Neural cell (in vitro differentiated cells): Measurements from ENCODE around the gene CPSF3.

Experiments
- EP300 ChIP-seq: fragments of 450-650 bp; conservative IDR thresholded peaks from 2 replicates; pipeline ENCODE4 v1.6.1; 2014; ENCODE audit warnings: antibody characterized with exemption, mild to moderate bottlenecking, moderate library complexity; ENCODE audit not compliant: poor library complexity, severe bottlenecking
- EZH2 ChIP-seq: fragments of 200-600, 300-800 bp; shearing (Covaris generic), sonication (generic); IDR thresholded peaks from 2 replicates; pipeline ENCODE4 v1.6.1; 2014; ENCODE audit warnings: antibody characterized with exemption, low read length, borderline replicate concordance, mild to moderate bottlenecking; ENCODE audit not compliant: insufficient read depth, poor library complexity, severe bottlenecking
- MXI1 ChIP-seq: fragments of 450-650 bp; conservative IDR thresholded peaks from 2 replicates; pipeline ENCODE4 v1.6.1; 2014; ENCODE audit warnings: antibody characterized with exemption, mild to moderate bottlenecking; ENCODE audit not compliant: poor library complexity, severe bottlenecking
- POLR2AphosphoS5 ChIP-seq: IDR thresholded peaks from 2 replicates; pipeline ENCODE4 v1.6.1; 2012
- REST ChIP-seq: IDR thresholded peaks from 2 replicates; pipeline ENCODE4 v1.6.1; 2012; ENCODE audit warnings: borderline replicate concordance
- SMC3 ChIP-seq: fragments of 450-650 bp; conservative IDR thresholded peaks from 2 replicates; pipeline ENCODE4 v1.6.1; 2014; ENCODE audit warnings: antibody characterized with exemption, mild to moderate bottlenecking, moderate library complexity; ENCODE audit not compliant: poor library complexity
- TAF1 ChIP-seq: IDR thresholded peaks from 2 replicates; pipeline ENCODE4 v1.6.1; 2012; ENCODE audit warnings: low read depth
- TF ChIP-seq, protein P1 (sequence below): fragments of 450-650 bp; IDR thresholded peaks from 2 replicates; pipeline ENCODE4 v1.5.1; 2014; ENCODE audit warnings: antibody characterized with exemption, mild to moderate bottlenecking, moderate library complexity; ENCODE audit not compliant: poor library complexity, severe bottlenecking

DNA sequence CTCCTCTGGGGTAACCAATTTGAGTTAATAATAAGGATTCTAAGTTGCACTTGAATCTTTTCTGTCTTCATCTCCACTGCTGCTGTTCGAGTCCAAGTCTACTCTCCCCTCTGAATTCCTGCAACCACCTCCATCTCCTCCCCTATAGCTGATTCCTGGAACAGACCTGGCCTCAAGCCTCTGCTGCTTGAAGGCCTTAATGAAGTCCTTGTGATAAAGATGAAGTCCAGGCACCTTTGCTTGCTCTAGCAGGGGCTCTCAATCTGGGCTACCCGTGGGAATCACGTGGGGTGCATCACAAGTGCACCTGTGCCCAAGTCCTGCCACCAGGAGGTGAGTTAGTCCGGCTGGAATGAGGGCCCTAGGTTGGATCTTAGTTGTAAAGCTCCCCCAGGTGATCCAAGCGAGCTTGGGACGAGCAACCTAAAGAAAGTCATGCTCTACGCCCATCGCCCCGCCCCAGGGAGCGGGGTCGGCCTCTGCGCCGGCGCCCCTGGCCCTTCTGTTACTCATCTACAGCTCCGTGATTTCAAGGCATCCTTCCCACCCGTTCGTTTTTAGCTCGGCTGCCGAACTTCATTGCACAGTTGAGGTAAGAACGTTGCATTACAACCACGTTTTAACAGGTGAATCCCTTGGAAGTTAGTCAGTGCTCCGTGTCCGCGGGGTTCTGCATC lies 50.0 kb downstream of the CPSF3 start:
- TF ChIP-seq, protein P1, sequence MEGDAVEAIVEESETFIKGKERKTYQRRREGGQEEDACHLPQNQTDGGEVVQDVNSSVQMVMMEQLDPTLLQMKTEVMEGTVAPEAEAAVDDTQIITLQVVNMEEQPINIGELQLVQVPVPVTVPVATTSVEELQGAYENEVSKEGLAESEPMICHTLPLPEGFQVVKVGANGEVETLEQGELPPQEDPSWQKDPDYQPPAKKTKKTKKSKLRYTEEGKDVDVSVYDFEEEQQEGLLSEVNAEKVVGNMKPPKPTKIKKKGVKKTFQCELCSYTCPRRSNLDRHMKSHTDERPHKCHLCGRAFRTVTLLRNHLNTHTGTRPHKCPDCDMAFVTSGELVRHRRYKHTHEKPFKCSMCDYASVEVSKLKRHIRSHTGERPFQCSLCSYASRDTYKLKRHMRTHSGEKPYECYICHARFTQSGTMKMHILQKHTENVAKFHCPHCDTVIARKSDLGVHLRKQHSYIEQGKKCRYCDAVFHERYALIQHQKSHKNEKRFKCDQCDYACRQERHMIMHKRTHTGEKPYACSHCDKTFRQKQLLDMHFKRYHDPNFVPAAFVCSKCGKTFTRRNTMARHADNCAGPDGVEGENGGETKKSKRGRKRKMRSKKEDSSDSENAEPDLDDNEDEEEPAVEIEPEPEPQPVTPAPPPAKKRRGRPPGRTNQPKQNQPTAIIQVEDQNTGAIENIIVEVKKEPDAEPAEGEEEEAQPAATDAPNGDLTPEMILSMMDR, result no peak
- TF ChIP-seq EZH2 (no peak), POLR2AphosphoS5 (no peak), REST (no peak), SMC3 (no peak), EP300 (no peak), MXI1 (no peak), TAF1 (no peak)
